RWPE1 (cell line): Measurements from ENCODE around the gene MRPS2.
"Not testable (repeated sequence)": the region's sequence is repeated elsewhere in the genome, so short reads cannot be mapped to it uniquely, and the experiment has no call there.

Experiments
- CTCF ChIA-PET: fragments of 350-600 bp; sonication (Branson Sonifier 250); formaldehyde crosslinking; extraction: SDS; loops from one replicate; lab custom pipeline; 2021; lab: Yijun Ruan, JAX
- POLR2A ChIA-PET: fragments of 400-600 bp; formaldehyde crosslinking; extraction: SDS; loops from one replicate; lab custom pipeline; 2020; ENCODE audit warnings: antibody characterized with exemption; ENCODE audit not compliant: low non-redundant PET; lab: Yijun Ruan, JAX
- DNase-seq: peaks from one replicate; pipeline ENCODE4 v3.0.0; 2012; ENCODE audit warnings: low spot score
- H3K27ac ChIP-seq: fragments of 450-650 bp; 2 replicates; pipeline ENCODE4 v1.5.1; 2017
- TF ChIP-seq, protein P1 (sequence below): fragments of 450-650 bp; conservative IDR thresholded peaks from 2 replicates; pipeline ENCODE4 v1.5.1; 2017; ENCODE audit warnings: low read depth, mild to moderate bottlenecking

Gene MRPS2

DNA sequence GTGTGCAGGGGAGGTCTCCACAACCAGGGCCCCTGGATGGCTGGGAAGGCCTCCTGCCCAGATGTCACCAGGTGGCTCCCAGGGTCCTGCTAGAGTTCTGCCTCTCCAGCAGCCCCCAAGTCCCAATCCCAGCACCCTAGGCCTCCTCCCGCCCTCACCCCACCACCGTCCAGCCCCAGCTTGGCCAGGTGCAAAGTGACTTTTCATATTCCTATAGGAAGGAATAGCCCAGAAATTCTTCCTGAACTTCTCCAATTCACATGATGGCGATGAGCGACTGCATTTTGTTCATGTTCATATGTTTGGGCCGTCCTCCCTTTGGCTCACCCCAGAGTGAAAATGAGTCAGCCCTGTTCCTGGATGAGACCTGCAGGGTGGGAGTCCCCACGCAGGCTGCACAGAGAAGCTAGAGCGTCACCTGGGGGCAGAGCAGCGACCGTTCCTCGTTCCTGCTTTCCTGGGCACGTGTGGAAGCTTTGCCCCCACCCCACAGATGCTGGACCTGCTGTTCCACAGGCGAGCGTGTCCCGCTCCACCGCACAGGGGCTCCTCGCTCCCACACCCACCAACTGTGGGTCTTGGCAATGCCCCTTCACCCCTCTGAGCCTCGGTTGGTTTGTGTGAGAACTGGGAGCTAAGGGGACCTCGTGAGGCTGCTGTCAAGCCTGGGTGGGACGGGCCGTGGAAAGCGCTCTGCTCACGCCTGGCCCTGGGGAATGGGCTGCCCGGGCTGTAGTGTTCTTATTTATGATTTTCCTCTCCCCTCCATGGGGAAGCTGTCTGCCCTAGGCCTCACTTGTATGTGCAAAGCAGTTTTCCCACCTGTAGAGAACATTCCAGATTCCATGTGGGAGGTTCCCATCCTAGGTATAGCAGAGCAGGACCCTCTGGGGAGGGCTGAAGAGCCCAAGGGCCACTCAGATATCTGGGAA, 6.9 kb downstream of the MRPS2 start:
- no peak for DNase-seq
- CTCF ChIA-PET = interaction anchor here (0.8 kb wide), 1 partner anchor 10 kb away, joined by 4 read pairs; no protein-coding TSS in a partner anchor
- no peak overlapping the region for H3K27ac ChIP-seq
- POLR2A ChIA-PET = no interaction called here
- TF ChIP-seq, protein P1, sequence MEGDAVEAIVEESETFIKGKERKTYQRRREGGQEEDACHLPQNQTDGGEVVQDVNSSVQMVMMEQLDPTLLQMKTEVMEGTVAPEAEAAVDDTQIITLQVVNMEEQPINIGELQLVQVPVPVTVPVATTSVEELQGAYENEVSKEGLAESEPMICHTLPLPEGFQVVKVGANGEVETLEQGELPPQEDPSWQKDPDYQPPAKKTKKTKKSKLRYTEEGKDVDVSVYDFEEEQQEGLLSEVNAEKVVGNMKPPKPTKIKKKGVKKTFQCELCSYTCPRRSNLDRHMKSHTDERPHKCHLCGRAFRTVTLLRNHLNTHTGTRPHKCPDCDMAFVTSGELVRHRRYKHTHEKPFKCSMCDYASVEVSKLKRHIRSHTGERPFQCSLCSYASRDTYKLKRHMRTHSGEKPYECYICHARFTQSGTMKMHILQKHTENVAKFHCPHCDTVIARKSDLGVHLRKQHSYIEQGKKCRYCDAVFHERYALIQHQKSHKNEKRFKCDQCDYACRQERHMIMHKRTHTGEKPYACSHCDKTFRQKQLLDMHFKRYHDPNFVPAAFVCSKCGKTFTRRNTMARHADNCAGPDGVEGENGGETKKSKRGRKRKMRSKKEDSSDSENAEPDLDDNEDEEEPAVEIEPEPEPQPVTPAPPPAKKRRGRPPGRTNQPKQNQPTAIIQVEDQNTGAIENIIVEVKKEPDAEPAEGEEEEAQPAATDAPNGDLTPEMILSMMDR = no peak

DNA sequence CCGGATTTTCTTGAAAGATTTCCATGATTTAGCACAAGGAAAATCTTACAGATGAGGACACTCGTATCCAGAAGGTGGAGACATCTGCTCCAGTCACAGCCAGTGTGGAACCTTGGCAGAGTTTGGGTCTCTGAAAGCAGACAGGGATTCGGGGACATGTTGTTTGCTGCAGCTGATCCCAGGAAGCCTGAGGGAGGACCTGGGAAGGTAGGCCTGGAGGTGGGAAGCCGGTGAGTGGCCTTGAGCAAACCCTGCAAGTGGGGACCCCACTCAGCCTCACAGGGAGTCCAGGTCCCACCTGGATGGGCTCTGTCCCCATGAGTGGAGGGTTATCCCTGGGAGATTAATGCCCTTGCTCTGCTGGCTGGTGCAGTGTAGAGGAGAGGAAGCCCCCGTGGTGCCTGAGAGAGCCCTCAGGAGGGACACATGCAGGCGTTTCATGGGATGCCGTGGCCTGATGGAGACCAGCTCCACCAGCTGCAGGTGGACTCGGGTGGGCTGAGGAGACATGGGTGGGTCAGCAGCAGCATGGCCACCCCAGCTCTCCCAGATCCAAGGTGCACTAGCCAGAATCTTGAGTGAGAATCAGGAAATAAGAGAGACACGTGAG, 7.8 kb downstream of the MRPS2 start:
- TF ChIP-seq, protein P1 = no peak
- H3K27ac ChIP-seq = no peak overlapping the region
- POLR2A ChIA-PET = no interaction called here
- CTCF ChIA-PET = interaction anchor here (0.8 kb wide), 1 partner anchor 9 kb away, joined by 4 read pairs; no protein-coding TSS in a partner anchor
- DNase-seq = no peak

DNA sequence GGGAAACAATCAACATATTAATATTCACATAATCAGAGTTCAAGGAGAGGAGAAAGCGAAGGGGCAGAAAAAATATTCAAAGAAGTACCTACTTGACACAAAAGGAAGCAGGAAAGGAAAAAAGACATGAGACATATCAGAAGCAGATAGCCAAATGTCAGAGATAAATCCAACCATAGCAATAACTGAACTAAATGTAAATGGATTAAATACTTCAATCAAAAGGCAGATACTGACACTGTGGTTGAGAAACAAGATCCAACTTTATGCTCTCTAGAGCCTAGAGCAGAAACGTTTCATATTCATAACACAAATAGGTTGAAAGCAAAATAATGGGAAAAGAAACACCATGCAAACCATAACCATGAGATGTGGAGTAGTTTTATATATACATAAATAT, 9.0 kb downstream of the MRPS2 start:
- CTCF ChIA-PET = no interaction called here
- TF ChIP-seq, protein P1 = no peak
- DNase-seq = no peak
- POLR2A ChIA-PET = no interaction called here
- no peak overlapping the region for H3K27ac ChIP-seq

DNA sequence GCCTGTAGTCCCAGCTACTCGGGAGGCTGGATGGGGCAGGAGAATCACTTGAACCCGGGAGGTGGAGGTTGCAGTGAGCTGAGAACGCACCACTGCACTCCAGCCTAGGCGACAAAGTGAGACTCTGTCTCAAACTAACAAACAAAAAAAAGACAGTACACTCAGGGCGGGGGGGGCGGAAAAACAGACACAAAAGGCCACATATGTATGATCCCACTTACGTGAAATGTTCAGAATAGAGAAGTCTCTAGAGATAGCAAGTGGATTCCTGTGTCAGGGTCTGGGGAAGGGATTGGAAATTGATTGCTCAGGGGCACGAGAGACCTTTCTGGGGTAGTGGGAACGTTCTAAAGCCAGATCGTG, 11.7 kb downstream of the MRPS2 start:
- DNase-seq = no peak
- no peak overlapping the region for H3K27ac ChIP-seq
- ChIA-PET CTCF (interaction anchor here (1.0 kb wide), 1 partner anchor 8 kb away, joined by 8 read pairs; no protein-coding TSS in a partner anchor), POLR2A (no interaction called here)
- TF ChIP-seq, protein P1 = no peak

DNA sequence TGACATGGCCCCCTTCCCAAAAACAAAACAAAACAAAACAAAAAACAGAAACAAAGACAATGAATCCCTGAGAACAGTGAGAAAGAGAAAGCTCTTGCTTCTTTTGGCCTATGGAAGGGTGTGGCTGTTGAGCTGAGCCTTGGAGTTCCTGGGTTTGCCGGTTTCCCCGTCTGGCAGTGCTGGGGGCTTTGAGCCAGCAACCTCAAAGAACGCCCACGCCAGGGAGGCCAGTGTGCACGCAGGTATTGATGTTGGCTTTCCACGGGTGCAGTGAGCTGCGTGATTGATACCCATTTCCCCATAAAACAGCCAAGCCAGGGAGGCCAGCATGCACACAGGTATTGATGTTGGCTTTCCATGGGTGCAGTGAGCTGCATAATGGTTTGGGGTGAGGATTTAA, 12.4 kb downstream of the MRPS2 start:
- H3K27ac ChIP-seq = no peak overlapping the region
- DNase-seq = no peak
- CTCF ChIA-PET = interaction anchor here (0.6 to 1.0 kb wide), 2 partner anchors 8 to 31 kb away, joined by 3 to 8 read pairs; no protein-coding TSS in a partner anchor
- POLR2A ChIA-PET = no interaction called here
- TF ChIP-seq, protein P1 = no peak

DNA sequence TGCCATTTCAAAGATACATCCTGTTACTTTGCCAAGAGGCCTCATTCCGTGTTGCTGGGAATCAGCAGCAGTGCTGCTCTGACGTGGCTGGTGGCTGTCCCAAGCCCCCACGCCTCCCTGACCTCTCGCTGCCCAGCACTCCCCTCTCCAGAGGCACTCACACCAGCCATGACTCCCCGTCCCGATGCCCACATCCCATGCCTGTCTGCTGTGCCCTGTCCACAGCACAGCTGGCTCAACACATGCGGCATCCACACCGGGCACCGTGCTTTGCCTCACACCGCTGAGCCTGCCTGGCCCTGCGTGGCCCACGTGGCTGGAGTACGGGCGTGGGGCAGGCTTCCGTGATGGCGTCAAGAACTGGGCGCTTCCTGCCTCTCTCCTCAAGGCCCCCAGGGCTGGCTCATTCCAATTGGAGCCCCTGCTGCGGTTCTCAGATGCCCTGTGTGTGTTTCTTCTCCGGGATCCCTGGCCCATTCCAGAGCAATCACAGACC, 12.9 kb downstream of the MRPS2 start:
- TF ChIP-seq, protein P1 = no peak
- ChIA-PET POLR2A (no interaction called here), CTCF (interaction anchor here (0.6 kb wide), 1 partner anchor 30 kb away, joined by 3 read pairs; no protein-coding TSS in a partner anchor)

DNA sequence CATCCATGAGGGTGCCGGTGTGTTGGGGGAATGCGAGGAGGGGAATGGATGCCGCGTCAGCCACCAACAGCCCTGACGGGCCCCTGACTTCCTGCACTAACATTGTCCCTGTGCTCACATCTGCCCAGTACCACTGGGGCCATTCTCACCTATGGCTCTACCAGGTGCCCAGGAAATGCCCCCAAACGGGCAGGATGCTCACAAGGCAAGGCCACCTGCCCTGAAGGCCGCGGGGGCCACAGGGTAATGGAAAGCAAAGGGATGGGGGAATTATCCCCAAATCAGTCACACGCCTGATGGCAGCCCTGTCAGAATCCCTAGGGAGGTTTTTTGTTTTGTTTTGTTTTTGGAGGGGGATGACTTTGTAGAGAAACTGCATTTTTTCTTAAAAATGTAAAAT, 13.4 kb downstream of the MRPS2 start:
- H3K27ac ChIP-seq, POLR2A ChIA-PET, DNase-seq: not testable (repeated sequence)
- CTCF ChIA-PET = interaction anchor here (1.7 kb wide), 1 partner anchor 9 kb away, joined by 11 read pairs; no protein-coding TSS in a partner anchor

More for the DNA sequence above, 12.9 kb downstream of the MRPS2 start:
- H3K27ac ChIP-seq = no peak overlapping the region
- no peak for DNase-seq
